Measurements from ENCODE around the gene TUBA8.
A peak's percentile ranks its signal among the peaks of the same experiment; 100 is the strongest.
"Not testable (repeated sequence)": the region's sequence is repeated elsewhere in the genome, so short reads cannot be mapped to it uniquely, and the experiment has no call there.

The TUBA8 gene

GRCh38 chr22:18077639-18078328 lies 32.8 kb upstream of the TUBA8 start, which contains the start of gene PEX26:
Gene PEX26 (plus strand): TSS chr22:18077990. CDS start chr22:18078377, 387 bp downstream.
- DNase-seq (ENCODE audit: low read depth), result peak; percentile 92

- DNase-seq (ENCODE audit: low read depth), result peak; percentile 3
Measured at GRCh38 chr22:18078329-18079041, 32.1 kb upstream of the TUBA8 start.

- DNase-seq (ENCODE audit: low read depth), result no peak
Measured at GRCh38 chr22:18079706-18080233, 30.8 kb upstream of the TUBA8 start.

- no peak for DNase-seq (ENCODE audit: low read depth)
Measured at GRCh38 chr22:18081416-18081815, 29.2 kb upstream of the TUBA8 start.

GRCh38 chr22:18082467-18082866 lies 28.1 kb upstream of the TUBA8 start:
- DNase-seq (ENCODE audit: low read depth), result no peak

- DNase-seq (ENCODE audit: low read depth), result no peak
Measured at GRCh38 chr22:18083406-18083805, 27.2 kb upstream of the TUBA8 start.

- DNase-seq (ENCODE audit: low read depth), result no peak
Measured at GRCh38 chr22:18085188-18085587, 25.4 kb upstream of the TUBA8 start.

- no peak for DNase-seq (ENCODE audit: low read depth)
Measured at GRCh38 chr22:18087350-18087855, 23.2 kb upstream of the TUBA8 start.

GRCh38 chr22:18088825-18089568 lies 21.6 kb upstream of the TUBA8 start:
- DNase-seq (ENCODE audit: low read depth), result no peak

GRCh38 chr22:18090286-18090685 lies 20.3 kb upstream of the TUBA8 start:
- no peak for DNase-seq (ENCODE audit: low read depth)

- no peak for DNase-seq (ENCODE audit: low read depth)
Measured at GRCh38 chr22:18091478-18091877, 19.1 kb upstream of the TUBA8 start.

- DNase-seq (ENCODE audit: low read depth), result no peak
Measured at GRCh38 chr22:18091916-18092526, 18.6 kb upstream of the TUBA8 start.

GRCh38 chr22:18093661-18094060 lies 16.9 kb upstream of the TUBA8 start:
- DNase-seq (ENCODE audit: low read depth), result no peak

- DNase-seq (ENCODE audit: low read depth), result no peak
Measured at GRCh38 chr22:18095101-18095805, 15.4 kb upstream of the TUBA8 start.

- no peak for DNase-seq (ENCODE audit: low read depth)
Measured at GRCh38 chr22:18096823-18097222, 13.8 kb upstream of the TUBA8 start.

GRCh38 chr22:18100781-18101180 lies 9.8 kb upstream of the TUBA8 start:
- no peak for DNase-seq (ENCODE audit: low read depth)

- DNase-seq (ENCODE audit: low read depth), result no peak
Measured at GRCh38 chr22:18101536-18101935, 9.1 kb upstream of the TUBA8 start.

GRCh38 chr22:18103527-18104269 lies 6.9 kb upstream of the TUBA8 start:
- DNase-seq (ENCODE audit: low read depth), result no peak

GRCh38 chr22:18104566-18104965 lies 6.0 kb upstream of the TUBA8 start:
- no peak for DNase-seq (ENCODE audit: low read depth)

GRCh38 chr22:18105981-18106380 lies 4.6 kb upstream of the TUBA8 start:
- DNase-seq (ENCODE audit: low read depth), result not testable (repeated sequence)

Measured in activated gamma-delta T cell treated with anti-CD3 and anti-CD28 coated beads, Interleukin-2, amount 50 U/mL, for 16 hours (primary cell).